Esophagus squamous epithelium (tissue), 5 donors: Measurements from ENCODE around the gene GRK5. TPM values are rescaled to one million over a fixed set of nuclear protein-coding genes. Genes with fewer than 3 reads are reported as not detected.

ENCODE experiments used
- DNase-seq: peaks from one replicate; lab custom pipeline; 2025; lab: John Stamatoyannopoulos, UW
- H3K27ac ChIP-seq, 4 donors: fragments of 200-600 bp; sonication (generic); one replicate each; pipeline ENCODE4 v1.5.1; 2016 to 2019; ENCODE audit warnings: mild to moderate bottlenecking in 1 of 4
- H3K27me3 ChIP-seq, 4 donors: fragments of 200-600 bp; sonication (generic); 1 replicate in 3 of 4; 2 replicates in 1 of 4; pipeline versions ENCODE4 v1.5.1 to v1.6.0; 2017 to 2021; ENCODE audit warnings: antibody characterized with exemption in 1 of 4
- H3K36me3 ChIP-seq, 3 donors: fragments of 200-600 bp; sonication (generic); one replicate each; pipeline ENCODE4 v1.5.1; 2016 to 2019
- H3K4me1 ChIP-seq, 3 donors: fragments of 200-600 bp; sonication (generic); one replicate each; pipeline ENCODE4 v1.5.1; 2017 to 2019
- H3K4me3 ChIP-seq, 4 donors: fragments of 200-600 bp; sonication (generic); 1 replicate in 3 of 4; 2 replicates in 1 of 4; pipeline ENCODE4 v1.5.1; 2016 to 2019; ENCODE audit warnings: mild to moderate bottlenecking in 2 of 4, moderate library complexity in 1 of 4
- H3K9me3 ChIP-seq, 3 donors: fragments of 200-600 bp; sonication (generic); one replicate each; pipeline ENCODE4 v1.5.1; 2016 to 2019
- POLR2A ChIP-seq, 4 donors: fragments of 450-650 bp; IDR thresholded peaks; one replicate each; pipeline ENCODE4 v1.6.1; 2017; ENCODE audit warnings: antibody characterized with exemption in 4 of 4, mild to moderate bottlenecking in 4 of 4, moderate library complexity in 3 of 4
- WGBS, 2 donors: methylation state at CpG; one replicate each; pipeline ENCODE4 v1.1.5; 2018; 5-methylcytosine and 5-hydroxymethylcytosine counted together
- intact Hi-C: fragments of 100-400 bp; cut with DNase I; formaldehyde crosslinking; loops from one replicate; pipeline ENCODE4 v1.15.0; 2022
- total RNA-seq, 4 donors: library from RNA; depleted of rRNA; stranded (reverse); fragments of >200 nt; gene quantifications; one replicate each; pipeline ENCODE4 v1.1.0, GENCODE V29; 2016
- TF ChIP-seq, protein P1 (sequence below), 6 experiments: fragments of 450-650 bp in 4 of 6; fragments of 200-600 bp in 2 of 6; sonication (generic) in 2 of 6; IDR thresholded peaks; one replicate each; pipeline ENCODE4 v1.5.1; 2016 to 2019; ENCODE audit warnings: antibody characterized with exemption in 6 of 6, mild to moderate bottlenecking in 4 of 6, moderate library complexity in 4 of 6
- donor health status: DM: yes; HTN: yes; CAD: no.

Gene GRK5
- total RNA-seq, 4 donors from 2014 or later = 2.4 to 18.9 (median 6.3) TPM

- DNase-seq = no peak
- Histone ChIP-seq H3K27me3 (no peaks in the 10 kb centered on the region), H3K9me3 (no peaks in the 10 kb centered on the region), H3K4me3 (no peak overlapping the region), H3K36me3 (no peaks in the 10 kb centered on the region), H3K4me1 (peaks cover 4 to 45% (median 12%) of the 10 kb centered on the region in 3 donors), H3K27ac (no peak overlapping the region)
- no peak for TF ChIP-seq POLR2A (IDR thresholded peaks at IDR 0.05)
- TF ChIP-seq, protein P1, sequence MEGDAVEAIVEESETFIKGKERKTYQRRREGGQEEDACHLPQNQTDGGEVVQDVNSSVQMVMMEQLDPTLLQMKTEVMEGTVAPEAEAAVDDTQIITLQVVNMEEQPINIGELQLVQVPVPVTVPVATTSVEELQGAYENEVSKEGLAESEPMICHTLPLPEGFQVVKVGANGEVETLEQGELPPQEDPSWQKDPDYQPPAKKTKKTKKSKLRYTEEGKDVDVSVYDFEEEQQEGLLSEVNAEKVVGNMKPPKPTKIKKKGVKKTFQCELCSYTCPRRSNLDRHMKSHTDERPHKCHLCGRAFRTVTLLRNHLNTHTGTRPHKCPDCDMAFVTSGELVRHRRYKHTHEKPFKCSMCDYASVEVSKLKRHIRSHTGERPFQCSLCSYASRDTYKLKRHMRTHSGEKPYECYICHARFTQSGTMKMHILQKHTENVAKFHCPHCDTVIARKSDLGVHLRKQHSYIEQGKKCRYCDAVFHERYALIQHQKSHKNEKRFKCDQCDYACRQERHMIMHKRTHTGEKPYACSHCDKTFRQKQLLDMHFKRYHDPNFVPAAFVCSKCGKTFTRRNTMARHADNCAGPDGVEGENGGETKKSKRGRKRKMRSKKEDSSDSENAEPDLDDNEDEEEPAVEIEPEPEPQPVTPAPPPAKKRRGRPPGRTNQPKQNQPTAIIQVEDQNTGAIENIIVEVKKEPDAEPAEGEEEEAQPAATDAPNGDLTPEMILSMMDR (IDR thresholded peaks at IDR 0.05) = no peak
- 88 to 93% methylated on average over 6 of the region's 9 CpGs for WGBS, 2 donors
- intact Hi-C loops = no loop called here
Measured at GRCh38 chr10:119339109-119339508, 131.7 kb downstream of the GRK5 start.

- peaks cover 4 to 37% (median 12%) of the 10 kb centered on the region in 3 donors for H3K4me1 ChIP-seq
- intact Hi-C loops = no loop called here
- H3K36me3 ChIP-seq = no peaks in the 10 kb centered on the region
- DNase-seq = no peak
- no peaks in the 10 kb centered on the region for H3K27me3 ChIP-seq
- TF ChIP-seq, protein P1 (IDR thresholded peaks at IDR 0.05) = no peak
- TF ChIP-seq POLR2A (IDR thresholded peaks at IDR 0.05) = no peak
- WGBS, 2 donors = 90 to 93% methylated on average over 10 of the region's 10 CpGs
- peak overlapping the region in 3 of 4 donors; percentile 50 to 66 (median 53) for H3K27ac ChIP-seq
- no peaks in the 10 kb centered on the region for H3K9me3 ChIP-seq
- H3K4me3 ChIP-seq = no peak overlapping the region
Measured at GRCh38 chr10:119340893-119341458, 133.6 kb downstream of the GRK5 start.

GRCh38 chr10:119341459-119342301, 134.3 kb downstream of the GRK5 start:
- intact Hi-C loops = no loop called here
- Histone ChIP-seq H3K36me3 (no peaks in the 10 kb centered on the region), H3K4me3 (no peak overlapping the region), H3K9me3 (no peaks in the 10 kb centered on the region), H3K4me1 (peaks cover 4 to 40% (median 12%) of the 10 kb centered on the region in 3 donors), H3K27ac (peak overlapping the region in 3 of 4 donors; percentile 50 to 66 (median 53)), H3K27me3 (no peaks in the 10 kb centered on the region)
- TF ChIP-seq, protein P1 (IDR thresholded peaks at IDR 0.05) = no peak
- no peak for TF ChIP-seq POLR2A (IDR thresholded peaks at IDR 0.05)
- DNase-seq = no peak
- 65 to 75% methylated on average over 8 to 11 of the region's 15 CpGs for WGBS, 2 donors

GRCh38 chr10:119342335-119342734, 135.0 kb downstream of the GRK5 start:
- H3K4me1 ChIP-seq = peaks cover 4 to 40% (median 12%) of the 10 kb centered on the region in 3 donors
- no peaks in the 10 kb centered on the region for H3K36me3 ChIP-seq
- TF ChIP-seq POLR2A (IDR thresholded peaks at IDR 0.05) = no peak
- TF ChIP-seq, protein P1 (IDR thresholded peaks at IDR 0.05) = no peak
- H3K27me3 ChIP-seq = no peaks in the 10 kb centered on the region
- H3K4me3 ChIP-seq = no peak overlapping the region
- no peak for DNase-seq
- H3K9me3 ChIP-seq = no peaks in the 10 kb centered on the region
- H3K27ac ChIP-seq = peak overlapping the region in 3 of 4 donors; percentile 50 to 66 (median 53)
- 72 to 88% methylated on average over 9 of the region's 9 CpGs for WGBS, 2 donors
- intact Hi-C loops = no loop called here
